ENCODE data around the gene HNRNPA3.
A peak's percentile ranks its signal among the peaks of the same experiment; 100 is the strongest.

Gene HNRNPA3

DNA sequence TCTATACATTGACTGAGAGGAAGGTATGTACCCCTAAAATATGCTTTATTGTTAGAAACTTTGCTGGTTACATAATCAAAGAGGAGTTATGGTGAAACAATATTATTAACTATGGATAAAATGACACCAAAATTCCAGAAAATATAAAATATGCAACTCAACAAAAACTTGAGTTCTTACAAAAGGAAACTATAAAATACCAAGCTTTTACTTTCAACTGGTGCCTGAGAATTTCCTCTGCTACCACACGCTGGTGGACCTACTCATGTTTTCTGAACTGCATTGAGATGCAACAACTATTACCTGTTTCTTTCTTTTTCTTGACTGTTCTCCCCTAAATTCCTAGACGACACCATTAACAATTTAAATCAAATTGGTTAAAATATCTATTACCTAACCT lies 60.2 kb downstream of the HNRNPA3 start:
- TF ChIP-seq, protein P1, sequence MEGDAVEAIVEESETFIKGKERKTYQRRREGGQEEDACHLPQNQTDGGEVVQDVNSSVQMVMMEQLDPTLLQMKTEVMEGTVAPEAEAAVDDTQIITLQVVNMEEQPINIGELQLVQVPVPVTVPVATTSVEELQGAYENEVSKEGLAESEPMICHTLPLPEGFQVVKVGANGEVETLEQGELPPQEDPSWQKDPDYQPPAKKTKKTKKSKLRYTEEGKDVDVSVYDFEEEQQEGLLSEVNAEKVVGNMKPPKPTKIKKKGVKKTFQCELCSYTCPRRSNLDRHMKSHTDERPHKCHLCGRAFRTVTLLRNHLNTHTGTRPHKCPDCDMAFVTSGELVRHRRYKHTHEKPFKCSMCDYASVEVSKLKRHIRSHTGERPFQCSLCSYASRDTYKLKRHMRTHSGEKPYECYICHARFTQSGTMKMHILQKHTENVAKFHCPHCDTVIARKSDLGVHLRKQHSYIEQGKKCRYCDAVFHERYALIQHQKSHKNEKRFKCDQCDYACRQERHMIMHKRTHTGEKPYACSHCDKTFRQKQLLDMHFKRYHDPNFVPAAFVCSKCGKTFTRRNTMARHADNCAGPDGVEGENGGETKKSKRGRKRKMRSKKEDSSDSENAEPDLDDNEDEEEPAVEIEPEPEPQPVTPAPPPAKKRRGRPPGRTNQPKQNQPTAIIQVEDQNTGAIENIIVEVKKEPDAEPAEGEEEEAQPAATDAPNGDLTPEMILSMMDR (conservative IDR thresholded peaks at IDR 0.05; ENCODE audit: control insufficient read depth, insufficient read depth, low read depth, low read length), result no peak
- no peak for DNase-seq (ENCODE audit: low read depth)
- no peak overlapping the region for H3K4me3 ChIP-seq (ENCODE audit: control insufficient read depth, low read depth, low read length)

DNA sequence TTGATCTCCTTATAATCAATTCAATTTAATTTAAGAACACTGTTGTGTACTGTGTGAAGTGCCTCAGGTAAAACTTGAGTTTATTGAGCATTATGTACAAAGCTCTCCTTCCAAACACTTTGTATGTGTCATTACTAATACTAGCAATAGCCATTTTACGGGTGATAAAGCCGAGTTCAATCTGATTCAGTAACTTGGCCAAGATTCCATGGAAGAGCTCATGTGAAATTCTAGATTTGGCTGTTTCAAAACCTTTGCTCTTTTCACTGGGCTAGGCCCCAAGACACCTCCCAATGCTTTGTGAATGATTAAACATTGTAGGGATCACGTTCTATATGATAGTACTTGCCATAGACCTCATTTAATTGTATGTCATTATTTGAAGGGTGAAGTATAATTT lies 60.8 kb downstream of the HNRNPA3 start:
- peak; percentile 83 for DNase-seq (ENCODE audit: low read depth)
- no peak overlapping the region for H3K4me3 ChIP-seq (ENCODE audit: control insufficient read depth, low read depth, low read length)
- TF ChIP-seq, protein P1 (conservative IDR thresholded peaks at IDR 0.05; ENCODE audit: control insufficient read depth, insufficient read depth, low read depth, low read length), result no peak
